Left lung (tissue), 10 donors: ENCODE results near the gene SRRT. TPM values are rescaled to one million over a fixed set of nuclear protein-coding genes. Genes with fewer than 3 reads are reported as not detected.

Experiments
- ATAC-seq: fragments of 200-7000 bp; cut with Tn5 transposase; one replicate; pipeline ENCODE4 v1.9.1; 2020; ENCODE audit warnings: moderate library complexity
- DNase-seq, 4 donors: peaks; one replicate each; pipeline ENCODE4 v3.0.0-alpha.2; 2013 to 2020
- H3K27ac ChIP-seq, 2 donors: fragments of 200-600 bp; sonication (generic) in 1 of 2; one replicate each; pipeline versions ENCODE4 v1.5.0 to v1.8.0; 2020 to 2021
- H3K27me3 ChIP-seq, 2 donors: fragments of 200-600 bp; sonication (generic) in 1 of 2; one replicate each; pipeline versions ENCODE4 v1.5.0 to v1.8.0; 2020 to 2021
- H3K36me3 ChIP-seq, 2 donors: fragments of 200-600 bp; sonication (generic) in 1 of 2; one replicate each; pipeline versions ENCODE4 v1.5.0 to v1.8.0; 2020 to 2021
- H3K4me1 ChIP-seq, 2 donors: fragments of 200-600 bp; one replicate each; pipeline ENCODE4 v1.8.0; 2021
- H3K4me3 ChIP-seq, 2 donors: fragments of 200-600 bp; sonication (generic) in 1 of 2; one replicate each; pipeline versions ENCODE4 v1.5.0 to v1.8.0; 2020 to 2021; ENCODE audit warnings: mild to moderate bottlenecking in 1 of 2
- H3K9me3 ChIP-seq, 2 donors: fragments of 200-600 bp; sonication (generic) in 1 of 2; one replicate each; pipeline versions ENCODE4 v1.5.0 to v1.8.0; 2020 to 2021
- CTCF ChIP-seq, 2 donors: fragments of 200-600 bp; sonication (generic) in 1 of 2; IDR thresholded peaks; one replicate each; pipeline versions ENCODE4 v1.5.0 to v1.8.0; 2021; ENCODE audit warnings: antibody characterized with exemption in 2 of 2
- intact Hi-C, 2 donors: fragments of 100-400 bp; cut with DNase I; formaldehyde crosslinking; loops; one replicate each; pipeline versions ENCODE4 v1.11.2 to v1.14.2; 2022
- polyA plus RNA-seq, 6 donors: library from polyadenylated mRNA; unstranded; fragments of 120-200 nt; gene quantifications; one replicate each; pipeline ENCODE4 v1.2.1, GENCODE V29; 2013; ENCODE audit not compliant: insufficient read length in 6 of 6
- total RNA-seq, 2 donors: library from RNA; stranded (reverse); fragmentation: NEBNext Ultra II Directional; extraction: Animal tissue kit (Norgen Biotek cat#: 25700); gene quantifications; one replicate each; pipeline ENCODE4 v1.2.1, GENCODE V29; 2021
- donor health status: DM: no; HTN: yes; CAD: no.
- donor health status: DM: no; HTN: no; CAD: no.

Gene SRRT
- total and polyA plus RNA-seq, 8 donors = 91.4 to 232 (median 166) TPM

- Histone ChIP-seq H3K36me3 (peaks cover 4 to 74% of the 10 kb centered on the region in 2 donors), H3K4me3 (no peak overlapping the region), H3K9me3 (no peaks in the 10 kb centered on the region), H3K27ac (peak overlapping the region in 1 of 2 donors; percentile 71), H3K4me1 (peaks cover 25 to 41% of the 10 kb centered on the region in 2 donors), H3K27me3 (peaks cover 0 to 14% of the 10 kb centered on the region in 2 donors)
- intact Hi-C loops = no loop called here
- ATAC-seq (no peak), DNase-seq (no peak)
- TF ChIP-seq CTCF (IDR thresholded peaks at IDR 0.05) = no peak
Measured at GRCh38 chr7:100886142-100886935, 11.4 kb downstream of the SRRT start.

- Histone ChIP-seq H3K9me3 (no peaks in the 10 kb centered on the region), H3K27me3 (peaks cover 0 to 21% of the 10 kb centered on the region in 2 donors), H3K4me1 (peaks cover 25 to 42% of the 10 kb centered on the region in 2 donors), H3K36me3 (peaks cover 4 to 67% of the 10 kb centered on the region in 2 donors), H3K4me3 (no peak overlapping the region), H3K27ac (peak overlapping the region; percentile 8 to 71)
- ATAC-seq (no peak), DNase-seq (no peak)
- intact Hi-C loops = no loop called here
- no peak for TF ChIP-seq CTCF (IDR thresholded peaks at IDR 0.05)
Measured at GRCh38 chr7:100886936-100887515, 12.1 kb downstream of the SRRT start.

GRCh38 chr7:100887516-100888290 is 12.8 kb downstream of the SRRT start:
- Histone ChIP-seq H3K9me3 (no peaks in the 10 kb centered on the region), H3K27ac (peak overlapping the region; percentile 8 to 71), H3K36me3 (peaks cover 4 to 61% of the 10 kb centered on the region in 2 donors), H3K4me1 (peaks cover 25 to 42% of the 10 kb centered on the region in 2 donors), H3K27me3 (peaks cover 0 to 27% of the 10 kb centered on the region in 2 donors), H3K4me3 (peak overlapping the region in 1 of 2 donors; percentile 90)
- no peak for TF ChIP-seq CTCF (IDR thresholded peaks at IDR 0.05)
- ATAC-seq = no peak
- intact Hi-C loops = no loop called here
- peak in 1 of 4 donors; percentile 87 for DNase-seq

- DNase-seq (peak in 1 of 4 donors; percentile 32), ATAC-seq (no peak)
- peak overlapping the region in 1 of 2 donors; percentile 88 for H3K27ac ChIP-seq
- peaks cover 25 to 42% of the 10 kb centered on the region in 2 donors for H3K4me1 ChIP-seq
- TF ChIP-seq CTCF (IDR thresholded peaks at IDR 0.05) = no peak
- intact Hi-C loops = no loop called here
- H3K27me3 ChIP-seq = peaks cover 0 to 35% of the 10 kb centered on the region in 2 donors
- peak overlapping the region; percentile 67 to 90 for H3K4me3 ChIP-seq
- H3K36me3 ChIP-seq = peaks cover 4 to 53% of the 10 kb centered on the region in 2 donors
- H3K9me3 ChIP-seq = no peaks in the 10 kb centered on the region
Measured at GRCh38 chr7:100888291-100888987, 13.5 kb downstream of the SRRT start.
